HG02885 (cell line): Measurements from ENCODE around the gene COMMD9.
"Not testable (repeated sequence)": the region's sequence is repeated elsewhere in the genome, so short reads cannot be mapped to it uniquely, and the experiment has no call there.

Source experiments
- ATAC-seq: cut with Tn5 transposase; IDR thresholded peaks from one replicate; pipeline ENCODE4 v1.9.1; 2021; ENCODE audit warnings: mild to moderate bottlenecking; ENCODE audit not compliant: unreplicated experiment, poor library complexity

The COMMD9 gene

DNA sequence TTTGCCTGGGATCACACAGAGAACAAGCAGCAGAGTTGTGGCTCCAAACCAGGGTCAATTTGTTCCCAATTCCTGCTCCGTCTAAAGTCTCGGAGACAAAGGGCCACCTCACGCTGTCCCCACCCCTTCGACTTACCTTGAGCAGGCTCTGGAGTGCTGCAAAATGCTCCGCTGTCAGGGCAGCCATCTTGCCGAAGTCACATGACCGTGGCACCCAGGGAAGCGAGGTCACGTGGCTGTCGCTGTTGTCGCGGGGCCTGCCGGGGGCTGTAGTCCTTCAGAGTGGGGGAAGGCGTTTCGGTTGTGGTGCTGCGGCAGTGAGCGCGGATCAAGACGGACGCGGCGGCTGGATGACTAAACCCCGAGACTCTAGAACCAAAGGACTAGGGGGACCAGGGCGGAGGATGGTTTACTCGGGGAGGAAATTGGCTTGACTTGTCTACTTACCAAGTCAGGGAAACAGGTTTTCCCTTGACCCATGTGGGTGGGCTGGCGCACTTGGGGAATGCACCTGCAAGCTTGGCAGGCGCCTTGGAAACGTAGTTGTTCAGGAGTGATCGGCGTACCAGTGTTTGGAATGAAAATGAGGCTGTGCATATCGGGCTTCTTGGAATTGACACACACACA, at the start of gene COMMD9:
TSS of gene COMMD9 (minus strand) at position 199 of the 627 bp plus-strand sequence. CDS start at position 187, 12 bp downstream.
- ATAC-seq = peak; percentile 100

DNA sequence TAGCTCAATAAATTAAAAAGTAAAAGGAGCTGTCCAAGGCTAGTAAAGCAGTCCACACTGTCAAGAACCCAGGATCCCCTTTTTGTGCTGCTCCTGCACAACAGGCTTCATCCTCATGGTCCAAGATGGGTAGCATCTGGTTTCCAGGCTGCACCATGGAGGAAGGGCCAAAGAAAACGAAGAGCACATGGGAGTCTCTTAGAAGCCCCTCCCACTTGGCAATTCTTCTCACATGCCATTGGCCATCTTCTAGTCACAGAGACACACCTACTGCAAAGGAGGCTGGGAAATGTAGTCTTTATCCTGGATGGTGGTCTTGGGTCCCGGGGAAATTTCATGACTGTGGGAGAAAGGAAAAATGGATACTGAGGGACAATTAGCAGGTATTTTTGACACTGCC, 44.7 kb upstream of the COMMD9 start:
- ATAC-seq = peak; percentile 79

DNA sequence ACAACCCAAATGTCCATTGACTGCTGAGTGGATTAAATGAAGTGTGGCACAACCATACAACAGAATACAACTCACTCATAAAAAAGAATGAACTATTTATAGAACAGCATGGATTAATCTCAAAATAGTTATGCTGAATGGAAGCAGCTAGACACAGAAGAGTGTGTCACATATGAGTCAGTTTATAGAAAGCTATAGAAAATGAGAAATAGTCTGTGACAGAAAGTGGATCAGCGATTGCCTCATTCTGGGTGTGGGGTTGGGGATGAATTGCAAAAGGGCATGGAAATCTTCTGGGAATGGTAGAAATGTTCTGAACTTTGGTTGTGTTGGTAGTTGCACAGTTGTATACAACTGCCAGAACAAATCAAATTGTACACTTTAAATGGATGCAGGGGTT, 44.2 kb upstream of the COMMD9 start:
- ATAC-seq = no peak

DNA sequence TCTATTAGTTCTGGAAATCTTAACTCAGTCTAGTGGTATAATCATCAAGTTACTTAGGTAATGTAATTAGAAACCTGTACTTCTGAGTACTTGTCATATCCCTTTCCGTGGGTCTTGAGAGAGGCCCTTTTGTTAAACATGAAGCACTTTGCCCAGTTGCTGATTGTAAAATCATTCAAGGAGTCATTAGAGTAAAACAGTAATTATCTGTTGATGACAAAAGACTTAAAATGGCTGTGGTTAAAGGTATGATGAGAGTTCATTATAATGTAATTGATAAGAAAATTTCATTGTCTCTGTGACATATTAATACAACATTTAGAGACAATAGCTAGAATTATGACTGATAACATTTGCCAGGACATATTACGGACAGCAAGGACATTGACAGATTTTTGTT, 41.2 kb upstream of the COMMD9 start:
- ATAC-seq = no peak

DNA sequence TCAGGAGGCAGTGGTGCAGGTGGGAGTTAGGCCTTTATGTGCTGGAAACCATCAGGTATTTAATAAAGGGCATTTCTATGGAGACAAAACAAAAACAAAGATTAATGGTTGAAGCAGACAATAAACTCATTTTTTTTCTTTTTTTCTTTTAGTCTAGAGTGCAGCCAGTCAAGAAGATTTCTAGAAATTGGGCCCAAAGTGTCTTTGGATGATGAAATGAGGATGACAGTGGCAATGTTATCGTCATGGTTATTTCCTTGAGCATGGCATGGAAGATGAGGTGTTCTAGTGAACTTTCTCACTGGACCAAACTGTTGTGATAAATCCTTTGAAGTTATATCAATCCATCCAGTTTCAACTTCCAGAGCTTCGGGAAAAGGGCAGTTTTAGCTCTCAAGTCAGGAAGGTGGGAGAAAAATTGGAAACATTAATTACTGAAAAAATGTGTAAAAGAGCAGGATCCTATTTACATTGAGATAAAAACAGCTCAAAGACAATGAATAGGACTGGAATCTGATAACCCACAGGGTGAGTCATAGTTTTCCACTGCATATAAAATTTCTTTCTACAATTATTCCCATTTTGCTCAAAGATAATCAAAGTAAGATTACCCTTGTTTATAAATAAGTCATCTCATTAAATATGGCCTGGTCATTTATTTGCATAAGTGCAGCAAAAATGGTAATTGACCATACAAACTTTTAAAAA, 39.9 kb upstream of the COMMD9 start:
- no peak for ATAC-seq

DNA sequence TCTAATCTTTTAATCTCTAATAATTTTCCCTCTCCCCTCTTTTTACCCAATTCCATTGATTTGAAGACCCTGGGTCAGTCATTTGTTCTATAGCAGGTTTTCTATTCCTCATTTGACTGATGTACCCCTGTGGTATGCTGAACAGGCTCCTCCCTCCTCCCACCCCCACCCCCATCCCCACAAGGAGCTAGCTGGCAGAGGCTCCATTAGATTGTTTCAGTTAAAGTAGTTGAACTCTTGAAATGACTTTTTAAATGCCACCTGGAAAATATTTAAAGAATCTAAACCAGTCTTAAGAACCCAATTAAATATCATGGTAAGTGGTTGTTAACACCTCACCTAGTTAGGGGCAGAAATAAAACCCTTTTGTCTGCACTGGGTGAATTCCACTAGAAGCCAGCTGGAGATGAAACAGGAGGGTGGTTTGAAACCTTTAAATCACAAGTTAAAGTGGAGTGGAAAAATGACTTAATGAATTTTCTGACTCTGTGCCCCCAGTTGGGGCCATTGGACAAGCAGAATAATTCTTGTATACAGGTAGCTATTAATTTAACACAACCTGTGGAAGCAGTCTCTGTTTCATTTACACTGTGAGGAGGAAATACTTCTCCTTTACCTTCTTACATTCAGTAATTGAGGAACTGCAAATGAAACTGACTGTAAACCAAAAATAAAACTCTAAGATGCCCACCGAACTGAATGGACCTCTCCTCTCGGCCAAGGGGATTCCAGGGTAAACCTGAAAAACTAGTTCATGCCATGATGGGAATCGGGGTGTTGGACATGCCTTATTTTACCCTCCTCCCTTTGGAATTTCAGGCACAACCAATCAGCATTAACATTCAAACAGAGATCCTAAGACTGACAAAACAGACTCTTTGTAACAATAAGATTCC, 37.5 kb upstream of the COMMD9 start:
- ATAC-seq = peak; percentile 83

DNA sequence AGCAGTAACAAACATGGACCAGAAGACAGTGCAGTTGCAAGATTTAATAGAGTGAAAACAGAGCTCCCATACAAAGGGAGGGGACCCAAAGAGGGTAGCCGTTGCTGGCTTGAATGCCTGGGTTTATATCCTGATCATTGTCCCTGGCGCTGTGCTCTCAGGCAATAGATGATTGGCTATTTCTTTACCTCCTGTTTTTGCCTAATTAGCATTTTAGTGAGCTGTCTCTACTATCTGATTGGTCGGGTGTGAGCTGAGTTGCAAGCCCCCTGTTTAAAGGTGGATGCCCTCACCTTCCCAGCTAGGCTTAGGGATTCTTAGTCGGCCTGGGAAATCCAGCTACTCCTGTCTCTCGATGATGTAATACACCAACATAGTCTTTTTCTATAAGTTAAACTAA, 36.2 kb upstream of the COMMD9 start:
- not testable (repeated sequence) for ATAC-seq

DNA sequence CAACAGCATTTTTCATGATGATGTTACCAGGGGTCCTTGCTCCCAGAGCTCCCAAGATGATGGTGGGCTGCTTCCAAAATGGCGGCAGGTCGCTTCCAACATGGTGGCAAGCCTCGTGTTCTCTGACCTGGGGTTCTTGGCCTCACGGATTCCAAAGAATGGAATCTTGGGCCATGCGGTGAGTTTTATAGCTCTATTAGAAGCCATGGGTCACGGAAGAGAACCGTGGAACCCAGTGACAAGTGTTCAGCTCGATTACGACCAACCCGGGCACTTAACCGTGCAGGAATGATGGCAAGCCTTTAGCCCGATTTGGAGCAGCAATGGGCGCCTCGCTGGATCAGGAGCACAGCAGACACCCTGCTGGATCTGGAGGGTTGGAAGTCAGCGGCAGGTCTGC, 35.7 kb upstream of the COMMD9 start:
- not testable (repeated sequence) for ATAC-seq

DNA sequence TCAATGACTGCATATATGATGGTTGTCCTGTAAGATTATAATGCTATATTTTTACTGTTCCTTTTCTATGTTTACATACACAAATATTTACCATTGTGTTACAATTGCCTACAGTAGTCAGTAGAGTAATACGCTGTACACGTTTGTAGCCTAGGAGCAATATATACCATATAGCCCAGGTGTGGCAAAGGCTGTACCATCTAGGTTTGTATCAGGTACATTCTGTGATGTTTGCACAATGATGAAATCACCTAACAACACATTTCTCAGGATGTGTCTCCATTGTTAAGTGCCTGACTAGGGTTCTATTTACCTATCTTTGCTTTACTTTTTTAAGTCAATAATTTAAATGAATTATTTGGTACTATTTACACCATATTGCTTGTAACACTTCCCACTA, 28.8 kb upstream of the COMMD9 start:
- ATAC-seq = no peak

DNA sequence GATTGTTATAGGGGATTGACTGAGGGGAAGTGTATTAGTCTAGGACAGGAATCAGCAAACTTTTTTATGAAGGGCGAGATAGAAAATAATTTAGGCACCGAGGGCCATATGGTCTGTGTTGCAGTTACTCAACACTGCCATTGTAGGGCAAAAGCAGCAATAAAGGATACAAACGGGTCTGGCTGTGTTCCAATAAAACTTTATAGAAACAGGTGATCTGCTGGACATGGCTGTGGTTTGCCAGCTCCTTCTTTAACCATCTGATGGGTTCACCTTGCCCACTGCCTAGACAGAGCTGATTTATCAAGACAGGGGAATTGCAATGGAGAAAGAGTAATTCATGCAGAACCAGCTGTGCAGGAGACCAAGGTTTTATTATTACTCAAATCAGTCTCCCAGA, 26.8 kb upstream of the COMMD9 start:
- no peak for ATAC-seq

DNA sequence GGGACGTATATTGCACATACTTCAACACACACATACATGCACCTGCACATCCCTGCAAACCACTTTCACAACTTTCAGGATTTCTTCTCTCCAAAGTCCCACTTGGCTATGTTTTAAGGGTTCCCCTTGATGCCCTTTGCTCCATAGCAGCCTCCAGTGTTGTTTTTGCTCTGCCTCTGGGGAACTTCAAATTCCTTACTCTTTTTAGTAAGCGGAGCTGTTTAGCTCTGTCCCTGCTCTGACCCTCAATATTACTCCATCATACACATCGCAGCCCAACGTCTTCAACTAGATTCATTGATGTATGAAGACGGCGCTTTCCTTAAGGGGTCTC, 25.2 kb upstream of the COMMD9 start:
- no peak for ATAC-seq

DNA sequence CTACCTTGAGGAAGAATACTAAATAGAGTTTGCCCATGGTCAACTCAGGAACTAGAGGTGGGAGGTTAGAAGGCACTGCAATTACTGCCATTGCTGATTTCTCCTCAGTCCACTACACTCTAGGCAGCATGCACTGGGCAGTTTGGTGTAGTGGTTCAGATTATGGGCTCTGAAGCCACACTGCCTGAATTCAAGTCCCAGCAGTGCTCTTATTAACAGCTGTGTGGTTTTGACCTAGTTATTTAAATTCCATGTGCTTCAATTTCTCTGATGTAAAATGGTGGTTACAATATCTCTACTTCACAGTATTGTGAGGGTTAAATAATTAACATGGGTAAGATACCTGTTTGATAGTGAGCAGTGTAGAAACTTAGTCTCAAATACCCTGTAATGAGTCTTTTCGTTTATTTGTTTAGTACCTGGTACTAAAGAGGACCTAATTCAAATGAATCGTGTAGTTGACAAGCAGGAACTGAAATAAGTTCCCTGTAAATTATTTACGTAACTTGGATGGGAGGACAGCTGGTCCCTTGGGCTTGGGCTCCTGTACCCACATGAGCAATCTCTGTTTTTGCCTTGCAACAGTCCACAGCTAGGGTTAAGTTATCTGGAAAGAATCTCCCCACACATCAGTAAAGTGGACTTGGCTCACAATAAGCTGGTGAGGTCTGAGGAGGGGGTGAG, 24.7 kb upstream of the COMMD9 start:
- no peak for ATAC-seq

DNA sequence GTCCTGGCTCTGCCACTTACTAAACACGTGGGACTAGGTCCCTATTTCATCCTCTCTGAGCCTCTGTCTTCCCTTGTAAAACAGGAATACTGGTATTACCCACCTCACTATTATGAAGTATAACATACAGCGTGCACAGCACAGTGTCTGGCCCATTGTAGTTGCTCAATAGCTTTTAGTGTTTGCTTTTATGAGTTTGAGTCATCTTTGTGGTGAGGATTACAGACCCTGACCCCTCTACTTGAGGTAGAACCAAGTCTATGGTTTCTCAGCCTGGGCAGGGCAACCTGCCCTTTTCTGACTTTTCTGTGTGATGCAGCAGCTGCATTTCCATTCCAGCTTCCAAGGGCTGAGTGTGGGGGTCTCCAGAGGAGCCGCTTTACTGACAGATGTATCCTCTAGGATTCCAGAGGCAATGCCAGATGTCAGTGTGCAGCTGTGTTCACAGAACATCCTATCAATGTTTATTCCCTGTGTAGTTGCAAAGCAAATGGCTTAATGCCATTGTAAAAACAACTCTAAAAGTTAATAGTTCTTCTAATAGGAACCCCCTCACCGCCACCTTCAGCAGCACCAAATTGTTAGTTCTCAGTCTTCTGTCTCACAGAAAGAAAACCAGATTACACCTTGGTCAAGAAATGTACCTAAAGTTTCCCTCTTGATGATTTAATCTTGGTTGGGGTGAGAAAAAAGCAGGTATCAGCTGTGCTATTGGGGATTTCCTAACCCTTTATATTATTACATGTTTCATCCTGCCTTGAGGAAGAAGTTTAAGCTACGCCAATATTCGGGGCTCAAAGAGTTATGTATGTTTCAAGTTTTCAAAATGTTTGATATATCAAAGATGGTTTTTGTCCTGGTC, 23.6 kb upstream of the COMMD9 start:
- no peak for ATAC-seq

DNA sequence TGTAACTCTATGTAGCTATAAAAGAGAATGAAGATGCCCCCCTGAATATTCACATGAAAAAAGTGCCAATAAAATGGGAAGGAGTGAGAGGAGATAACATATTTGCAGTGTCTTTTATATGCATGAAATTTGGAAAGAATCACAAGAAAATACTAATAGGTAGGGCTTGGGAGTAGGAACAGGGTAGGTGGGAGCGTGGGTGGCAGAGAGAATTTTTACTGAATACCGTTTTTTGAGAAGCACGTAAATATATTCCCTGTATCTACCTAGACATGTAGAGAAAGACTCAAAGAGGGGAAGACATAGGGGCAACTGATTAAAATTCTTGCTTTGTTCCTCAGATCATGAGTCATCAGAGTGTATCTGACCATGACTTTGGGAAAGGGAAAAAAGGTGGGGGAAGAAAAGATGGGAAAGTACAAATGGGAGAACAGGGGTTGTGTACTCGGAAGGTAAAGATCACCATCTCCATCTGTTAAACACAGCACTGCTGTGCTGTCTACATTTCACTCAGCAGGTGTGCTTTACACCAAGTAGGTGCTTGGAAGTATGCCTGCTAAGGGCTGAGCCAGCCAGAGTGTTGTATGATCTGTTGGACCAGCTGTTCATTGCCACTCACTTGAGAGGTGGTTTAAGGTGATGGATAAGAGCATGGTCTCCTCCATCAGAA, 22.8 kb upstream of the COMMD9 start:
- no peak for ATAC-seq

DNA sequence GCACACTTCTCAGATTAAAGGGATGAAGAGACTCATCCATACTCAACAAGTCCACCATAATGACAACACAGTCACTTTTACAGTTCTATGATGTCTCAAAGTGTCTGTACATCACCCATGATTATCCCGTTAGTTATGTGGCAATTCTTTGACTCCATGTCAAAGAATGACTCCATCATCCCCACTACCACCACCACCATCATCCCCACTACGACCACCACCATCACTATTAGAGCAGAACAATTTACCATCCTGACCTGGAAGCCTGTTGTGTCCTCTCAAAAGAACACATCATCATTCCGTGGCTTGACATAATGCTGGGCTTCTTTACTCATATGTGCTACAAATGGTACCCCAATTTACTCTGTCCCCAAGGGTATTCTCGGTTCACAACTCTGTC, 20.6 kb upstream of the COMMD9 start:
- no peak for ATAC-seq

DNA sequence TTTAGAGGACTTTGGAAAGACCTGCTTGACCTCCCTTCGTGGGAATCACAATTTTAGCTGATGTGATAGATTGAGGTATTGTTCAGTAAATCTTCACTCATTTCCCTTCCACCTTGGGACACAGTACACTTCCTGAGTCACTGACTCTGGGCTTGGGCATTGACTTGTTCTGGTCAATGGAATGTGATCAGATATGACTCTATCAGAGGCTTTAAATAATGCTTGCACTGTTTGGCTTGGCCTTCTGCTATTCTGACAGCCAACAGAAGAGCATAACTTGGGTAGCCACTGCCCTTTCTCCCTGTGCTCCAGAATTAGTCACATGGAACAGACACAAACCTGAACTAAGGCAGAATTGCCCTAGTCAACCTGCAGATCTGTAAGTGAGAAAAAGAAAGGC, 19.4 kb upstream of the COMMD9 start:
- ATAC-seq = no peak

DNA sequence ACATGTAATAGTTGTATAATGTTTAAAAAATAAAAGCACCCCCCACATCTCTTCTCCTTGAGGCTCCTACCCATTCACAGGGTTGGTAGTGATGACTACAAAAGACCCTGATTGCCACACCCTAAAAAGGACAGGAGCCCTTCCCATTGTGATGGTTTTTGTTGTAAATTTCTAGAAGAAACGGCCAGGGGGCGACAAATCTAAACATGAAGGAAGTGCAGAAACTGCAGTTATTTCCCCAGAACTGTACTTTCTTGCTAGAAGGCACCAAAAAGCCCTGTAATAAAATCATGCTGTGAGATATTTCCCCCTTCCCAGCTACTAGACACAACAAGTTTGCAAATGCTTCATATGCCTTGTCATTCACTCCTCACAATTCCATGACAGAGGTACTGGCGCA, 17.7 kb upstream of the COMMD9 start:
- peak; percentile 59 for ATAC-seq

DNA sequence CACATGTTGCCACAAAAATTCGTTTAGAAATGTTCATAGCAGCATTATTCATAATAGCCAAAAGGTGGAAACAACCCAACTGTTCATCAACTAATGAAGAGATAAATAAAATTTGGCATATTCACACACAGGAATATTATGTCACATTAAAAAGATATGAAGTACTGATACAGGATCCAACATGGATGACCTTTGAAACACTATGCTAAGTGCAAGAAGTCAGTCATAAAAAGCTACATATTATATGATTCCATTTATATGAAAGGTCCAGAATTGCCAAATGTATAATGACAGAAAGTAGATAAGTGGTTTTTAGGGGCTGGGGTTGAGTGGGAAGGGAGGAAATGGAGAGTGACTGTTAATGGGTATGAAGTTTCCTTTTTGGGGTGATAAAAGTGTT, 15.8 kb upstream of the COMMD9 start:
- ATAC-seq = no peak

DNA sequence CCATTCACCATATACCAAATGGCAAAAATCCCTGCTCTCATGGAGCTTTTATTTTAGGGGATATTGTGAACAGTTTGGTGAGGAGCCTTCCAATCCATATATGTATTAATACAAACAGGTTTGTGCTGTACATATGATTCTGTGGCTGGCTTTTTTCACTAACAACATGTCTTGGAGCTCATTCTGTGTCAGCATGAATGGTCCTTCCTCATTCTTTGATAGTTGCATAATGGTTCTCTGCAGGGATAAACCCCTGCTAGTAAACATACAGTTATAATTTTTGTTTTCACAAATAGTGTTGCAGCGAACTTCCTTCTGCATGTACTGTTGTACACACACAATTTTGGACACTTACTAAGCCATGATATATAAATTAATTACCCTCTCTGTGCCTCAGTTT, 15.1 kb upstream of the COMMD9 start:
- ATAC-seq = no peak
